ENCODE results near the gene PLEKHD1. TPM values are rescaled to one million over a fixed set of nuclear protein-coding genes. Genes with fewer than 3 reads are reported as not detected.
A peak's percentile ranks its signal among the peaks of the same experiment; 100 is the strongest.

The PLEKHD1 gene
- total RNA-seq, 1 experiment from 2014 or later = not detected

DNA sequence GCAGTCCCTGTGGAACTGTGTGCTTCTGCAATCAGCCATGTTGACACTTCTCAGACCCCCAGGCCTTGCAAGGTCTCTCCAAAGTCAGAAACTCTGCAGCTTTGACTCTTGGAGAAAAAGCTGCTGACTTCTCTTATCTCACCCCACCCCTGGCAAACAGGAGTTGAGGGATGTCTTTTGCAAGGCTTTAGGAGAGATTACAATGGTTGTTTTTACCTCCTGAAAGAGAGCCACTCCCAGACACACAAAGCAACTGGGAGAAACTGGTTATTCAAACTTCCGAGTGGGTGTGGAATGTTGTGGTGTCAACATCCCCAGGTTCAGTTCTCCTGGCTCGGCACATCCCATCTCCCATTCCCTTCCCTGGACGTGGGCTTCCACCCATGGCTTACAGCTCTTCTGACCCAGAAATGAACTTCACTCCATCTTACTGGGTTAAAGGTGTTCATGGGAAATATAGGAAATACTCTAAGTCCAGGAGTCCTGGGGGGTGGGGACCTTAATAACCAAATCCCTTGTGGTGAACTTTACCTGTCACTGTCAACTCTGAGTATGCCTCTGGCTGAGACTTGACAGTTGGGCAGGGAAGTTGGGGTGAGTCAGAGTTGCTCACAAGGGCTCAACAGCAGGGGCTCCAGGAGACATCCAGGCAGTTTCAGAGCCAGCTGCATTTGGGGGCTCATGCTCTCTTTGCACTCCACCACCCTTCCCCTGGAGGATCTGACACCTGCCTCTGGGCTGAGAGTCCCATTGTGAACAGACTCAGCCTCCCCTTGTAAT, 48.2 kb downstream of the PLEKHD1 start:
- DNase-seq (ENCODE audit: low read depth, low spot score) = no peak
- in situ Hi-C loops (cut with HindIII; ENCODE audit: low pct_unique_long_range_greater_than_20kb, low sequenced_read_pairs) = no loop called here

DNA sequence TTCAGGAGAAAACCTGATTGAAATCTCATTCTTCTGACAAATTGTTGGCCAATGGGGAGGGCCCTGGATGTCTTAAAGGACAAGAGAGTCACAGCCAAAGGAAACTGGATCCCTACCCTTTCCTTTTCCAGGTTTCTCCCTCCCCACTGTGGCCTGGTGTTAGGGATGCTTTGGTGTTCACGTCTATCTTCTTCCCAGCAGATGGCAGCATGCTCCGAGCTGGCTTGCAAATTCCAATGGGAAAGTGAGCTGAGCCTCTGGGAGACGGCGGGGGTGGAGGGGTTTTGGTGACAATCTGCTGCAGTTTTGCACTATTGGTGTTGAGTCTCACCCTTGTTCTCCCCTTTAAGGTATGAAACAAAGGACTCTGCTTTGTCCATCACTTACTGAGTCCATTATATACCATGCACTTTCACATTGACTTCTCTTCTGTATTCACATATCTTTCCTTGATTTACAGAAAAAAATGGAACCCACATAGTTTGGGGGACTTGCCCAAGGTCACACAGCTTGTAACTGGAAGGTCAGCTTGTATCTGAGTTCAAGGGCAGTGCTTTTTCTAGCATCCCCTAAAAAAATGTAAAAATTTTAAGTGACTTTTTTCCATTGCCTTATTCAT, 50.8 kb downstream of the PLEKHD1 start:
- in situ Hi-C loops (cut with HindIII; ENCODE audit: low pct_unique_long_range_greater_than_20kb, low sequenced_read_pairs) = no loop called here
- peak; percentile 77 for DNase-seq (ENCODE audit: low read depth, low spot score)

DNA sequence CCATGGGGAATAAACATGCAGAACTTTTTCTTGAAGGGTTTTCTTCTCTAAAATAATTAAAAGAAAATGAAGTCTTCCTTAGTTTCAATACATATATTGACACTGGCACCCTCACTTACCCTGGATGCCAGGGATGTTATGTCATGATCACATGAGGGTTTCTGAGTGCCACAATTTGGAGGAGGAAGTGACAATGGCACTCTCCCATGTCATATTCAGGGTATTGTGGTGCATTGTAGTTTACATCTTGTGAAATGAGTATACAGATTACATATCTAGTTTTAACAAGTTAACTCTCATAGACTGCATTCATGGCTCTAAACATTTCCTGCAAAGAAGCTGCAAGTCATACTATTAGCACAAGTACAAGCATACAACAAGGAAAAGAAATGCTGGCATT, 52.4 kb downstream of the PLEKHD1 start:
- no peak for DNase-seq (ENCODE audit: low read depth, low spot score)
- in situ Hi-C loops (cut with HindIII; ENCODE audit: low pct_unique_long_range_greater_than_20kb, low sequenced_read_pairs) = no loop called here

DNA sequence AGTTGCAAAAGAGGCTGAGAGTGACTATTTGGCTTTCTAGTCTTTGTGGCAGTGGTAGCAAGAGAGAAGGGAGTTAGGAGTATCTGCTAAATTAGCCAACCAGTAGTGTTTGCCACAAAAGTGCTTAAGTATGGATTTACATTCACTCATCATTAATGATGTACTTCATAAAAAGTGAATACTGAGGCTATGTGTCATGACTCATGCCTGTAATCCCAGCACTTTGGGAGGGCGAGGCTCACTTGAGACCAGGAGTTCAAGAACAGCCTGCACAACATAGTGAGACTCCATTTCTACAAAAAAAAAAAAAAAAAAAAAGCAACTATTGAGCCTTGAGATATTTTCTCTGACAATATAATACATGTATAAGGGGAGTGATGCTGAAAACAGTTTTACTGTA, 53.4 kb downstream of the PLEKHD1 start:
- no peak for DNase-seq (ENCODE audit: low read depth, low spot score)
- in situ Hi-C loops (cut with HindIII; ENCODE audit: low pct_unique_long_range_greater_than_20kb, low sequenced_read_pairs) = no loop called here

DNA sequence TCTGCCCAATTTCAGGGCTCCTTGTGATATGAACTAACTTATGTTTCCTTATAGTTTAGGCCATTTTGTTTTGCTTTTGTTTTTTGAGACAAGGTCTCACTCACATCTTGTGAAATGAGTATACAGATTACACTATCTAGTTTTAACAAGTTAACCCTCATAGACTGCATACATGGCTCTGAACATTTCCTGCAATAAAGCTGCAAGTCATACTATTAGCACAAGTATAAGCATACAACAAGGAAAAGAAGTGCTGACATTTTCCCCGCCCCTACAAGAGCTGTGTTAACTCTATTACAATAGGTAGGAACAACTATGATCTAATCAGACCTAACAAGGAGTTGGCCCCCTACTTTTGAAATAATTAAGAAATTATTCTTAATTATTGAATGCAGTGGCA, 54.2 kb downstream of the PLEKHD1 start:
- in situ Hi-C loops (cut with HindIII; ENCODE audit: low pct_unique_long_range_greater_than_20kb, low sequenced_read_pairs) = no loop called here
- no peak for DNase-seq (ENCODE audit: low read depth, low spot score)

DNA sequence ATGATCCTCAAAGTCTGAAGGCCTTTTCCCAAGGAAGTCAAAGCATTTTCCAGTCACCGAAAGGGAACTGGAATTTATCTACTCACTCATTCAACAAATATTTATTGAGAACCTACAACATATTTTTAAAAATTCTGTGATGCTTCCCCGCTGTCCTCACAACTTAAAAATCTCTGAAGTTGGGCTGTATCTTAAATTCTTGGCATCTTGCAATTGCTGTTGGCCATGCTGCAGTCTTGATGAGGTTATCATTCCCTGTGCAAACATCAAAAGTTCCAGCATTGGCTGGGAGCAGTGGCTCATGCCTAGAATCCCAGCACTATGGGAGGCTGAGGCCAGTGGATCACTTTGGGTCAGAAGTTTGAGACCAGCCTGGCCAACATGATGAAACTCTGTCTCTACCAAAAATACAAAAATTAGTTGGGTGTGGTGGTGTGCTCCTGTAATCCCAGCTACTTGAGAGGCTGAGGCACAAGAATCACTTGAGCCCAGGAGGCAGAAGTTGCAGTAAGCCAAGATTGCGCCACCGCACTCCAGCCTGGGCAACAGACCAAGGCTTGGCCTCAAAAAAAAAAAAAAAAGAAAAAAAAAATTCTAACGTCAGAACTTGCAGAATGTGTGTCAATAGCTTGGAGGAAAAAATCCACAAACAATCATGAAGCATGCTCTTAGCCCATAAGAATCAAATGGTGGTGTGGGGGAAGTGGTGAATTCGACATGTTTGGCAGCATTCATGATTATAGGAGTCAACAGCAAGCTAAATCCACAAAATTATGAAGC, 55.3 kb downstream of the PLEKHD1 start:
- in situ Hi-C loops (cut with HindIII; ENCODE audit: low pct_unique_long_range_greater_than_20kb, low sequenced_read_pairs) = no loop called here
- DNase-seq (ENCODE audit: low read depth, low spot score) = peak; percentile 4

DNA sequence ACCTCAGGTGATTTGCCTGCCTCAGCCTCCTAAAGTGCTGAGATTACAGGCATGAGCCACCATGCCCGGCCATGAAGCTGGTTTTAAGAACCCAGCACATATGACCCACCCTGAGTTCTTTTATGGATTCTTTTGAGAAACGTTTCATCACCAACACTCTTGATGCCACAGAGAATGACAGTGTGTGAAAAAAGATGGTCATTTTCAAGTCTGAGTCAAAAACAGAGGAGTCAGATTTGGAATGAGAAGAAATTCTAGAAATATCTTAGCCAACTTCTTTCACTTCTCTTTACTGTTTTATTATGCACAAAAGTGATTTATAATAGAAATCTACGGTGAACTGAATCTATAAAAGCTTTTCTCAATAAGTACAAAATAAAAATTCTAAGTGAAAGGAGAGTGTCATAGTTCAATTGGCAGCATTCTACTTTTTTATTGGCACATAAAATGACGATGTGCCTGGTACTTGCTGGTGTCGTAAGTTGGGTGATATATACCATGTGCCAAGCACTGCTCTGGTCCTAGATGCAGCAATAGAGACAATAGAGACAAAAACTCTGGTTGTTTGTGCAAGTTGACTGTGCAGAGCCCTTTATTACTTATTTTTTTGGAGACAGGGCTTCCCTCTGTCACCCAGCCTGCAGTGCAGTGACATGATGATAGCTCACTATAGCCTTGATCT, 56.3 kb downstream of the PLEKHD1 start:
- no peak for DNase-seq (ENCODE audit: low read depth, low spot score)
- in situ Hi-C loops (cut with HindIII; ENCODE audit: low pct_unique_long_range_greater_than_20kb, low sequenced_read_pairs) = no loop called here

DNA sequence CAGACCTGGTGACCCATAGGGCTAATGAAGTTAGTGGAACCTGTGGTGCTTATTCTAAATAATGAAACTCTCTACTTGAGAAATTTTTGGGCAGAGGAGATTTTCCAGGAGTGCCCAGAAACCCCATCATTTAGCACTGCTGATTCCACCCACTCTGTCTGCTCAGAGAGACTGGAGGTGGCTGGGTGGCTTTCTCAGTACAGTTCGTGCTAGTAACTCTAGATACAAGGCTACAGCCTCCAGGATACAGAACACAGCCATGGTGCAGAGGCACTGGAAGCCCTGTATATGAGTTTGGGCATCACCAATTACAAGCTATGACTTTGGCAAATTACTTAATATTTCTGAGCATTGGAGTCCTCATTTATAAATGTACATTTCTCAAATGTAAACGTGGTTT, 57.8 kb downstream of the PLEKHD1 start:
- in situ Hi-C loops (cut with HindIII; ENCODE audit: low pct_unique_long_range_greater_than_20kb, low sequenced_read_pairs) = no loop called here
- no peak for DNase-seq (ENCODE audit: low read depth, low spot score)

DNA sequence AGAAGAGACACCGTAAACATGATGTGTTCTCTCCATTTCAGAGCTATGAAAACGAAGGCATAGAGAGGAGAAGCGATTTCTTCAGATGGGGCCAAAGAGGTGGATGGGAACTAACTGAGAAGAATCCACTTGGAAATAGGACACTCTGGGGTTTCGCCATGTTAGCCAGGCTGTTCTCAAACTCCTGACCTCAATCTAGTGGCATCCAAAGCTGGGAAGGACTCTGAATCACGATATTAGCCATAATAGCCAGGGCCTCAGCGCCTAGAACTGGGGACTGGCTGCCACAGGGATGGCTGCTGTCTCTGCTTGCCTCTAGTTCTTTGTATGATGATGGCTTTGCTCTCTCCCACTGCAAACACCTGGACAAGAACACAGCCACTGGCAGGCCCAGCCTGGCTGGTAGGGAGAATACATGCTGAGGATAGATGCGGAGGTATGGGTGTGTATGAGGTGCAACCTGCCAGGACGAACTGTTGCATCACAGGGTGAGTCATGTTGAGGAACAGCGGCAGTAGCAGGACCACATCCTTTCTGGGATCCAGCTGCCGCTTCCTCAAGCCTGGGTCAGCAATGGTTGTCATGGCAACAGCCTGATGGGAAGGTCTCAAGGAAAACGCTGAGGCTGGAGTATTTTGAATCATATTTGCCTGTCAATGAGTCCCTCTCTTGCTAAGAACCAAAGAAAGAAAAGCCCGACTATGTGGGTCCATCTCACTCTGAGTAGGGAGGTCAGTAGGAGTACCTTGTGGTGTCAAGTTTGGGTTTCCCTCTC, 59.0 kb downstream of the PLEKHD1 start:
- no peak for DNase-seq (ENCODE audit: low read depth, low spot score)
- in situ Hi-C loops (cut with HindIII; ENCODE audit: low pct_unique_long_range_greater_than_20kb, low sequenced_read_pairs) = no loop called here

DNA sequence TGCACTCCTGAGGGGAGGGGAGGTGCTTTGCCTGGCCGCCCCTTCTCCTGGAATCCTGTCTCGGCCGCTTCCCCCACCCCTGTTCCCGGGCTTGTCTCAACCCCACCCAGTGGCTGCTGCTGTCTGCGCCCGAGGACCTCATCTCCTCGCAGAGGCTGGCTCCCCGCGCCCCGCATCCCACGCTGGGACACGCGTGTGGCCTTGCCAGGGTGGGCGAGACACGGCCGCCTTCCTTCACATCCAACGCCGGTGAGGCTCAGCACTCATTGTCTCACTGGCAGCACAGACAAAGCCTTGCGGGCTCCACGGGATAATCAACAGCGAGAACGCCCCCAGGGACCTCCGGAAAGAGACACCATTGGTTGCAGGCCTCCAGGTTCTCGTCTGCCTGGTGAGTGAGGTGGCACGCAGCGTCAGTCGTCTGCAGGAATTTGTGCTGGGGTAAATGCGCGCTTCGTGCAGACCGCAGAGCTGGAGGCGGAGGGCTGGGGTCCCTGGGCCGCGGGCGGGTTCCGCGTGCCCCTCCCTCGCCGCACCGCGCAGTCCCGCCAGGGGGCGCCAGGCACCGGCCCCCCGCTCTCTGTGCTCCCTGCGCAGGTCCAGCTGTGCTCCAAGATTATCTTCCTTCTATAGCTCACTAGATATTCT, 63.3 kb downstream of the PLEKHD1 start:
- in situ Hi-C loops (cut with HindIII; ENCODE audit: low pct_unique_long_range_greater_than_20kb, low sequenced_read_pairs) = no loop called here
- no peak for DNase-seq (ENCODE audit: low read depth, low spot score)

DNA sequence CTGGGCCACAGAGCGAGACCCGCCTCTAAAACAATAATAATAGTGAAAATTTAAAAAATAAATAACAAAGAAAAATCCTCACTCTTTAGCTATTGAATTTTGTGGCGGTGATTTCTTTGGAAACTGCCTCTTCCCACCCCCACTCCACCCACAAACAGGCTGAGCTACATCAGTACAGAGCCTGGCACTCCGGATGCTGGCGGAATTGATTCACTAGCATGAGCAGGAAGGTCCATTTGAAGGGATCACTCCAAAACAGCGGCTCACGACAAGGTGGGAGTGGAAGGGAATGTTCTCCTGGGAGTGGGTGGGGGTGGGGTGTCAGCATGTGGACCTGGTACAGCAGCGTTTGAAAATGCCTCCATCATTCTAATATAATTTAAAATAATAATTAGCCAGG, 64.0 kb downstream of the PLEKHD1 start:
- no peak for DNase-seq (ENCODE audit: low read depth, low spot score)
- in situ Hi-C loops (cut with HindIII; ENCODE audit: low pct_unique_long_range_greater_than_20kb, low sequenced_read_pairs) = no loop called here

DNA sequence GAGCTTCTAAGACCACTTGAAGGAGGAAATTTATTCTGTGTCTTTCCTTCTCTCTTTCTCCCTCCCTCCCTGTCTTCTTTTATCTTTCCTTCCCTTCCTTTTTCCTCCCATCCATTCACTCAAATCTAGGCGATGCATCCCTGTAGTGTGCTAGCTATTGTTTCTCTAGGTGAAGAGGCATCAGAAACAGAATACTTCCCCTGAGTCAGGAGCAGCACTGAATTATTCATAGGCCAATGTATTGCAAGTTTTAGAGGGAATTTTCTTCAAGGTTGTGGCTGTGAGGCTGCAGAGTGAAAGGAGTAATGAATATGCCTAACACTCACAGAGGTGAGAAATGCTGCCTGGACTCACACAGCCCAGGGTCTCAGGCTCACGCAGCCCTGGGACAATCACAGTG, 67.0 kb downstream of the PLEKHD1 start:
- in situ Hi-C loops (cut with HindIII; ENCODE audit: low pct_unique_long_range_greater_than_20kb, low sequenced_read_pairs) = no loop called here
- no peak for DNase-seq (ENCODE audit: low read depth, low spot score)

DNA sequence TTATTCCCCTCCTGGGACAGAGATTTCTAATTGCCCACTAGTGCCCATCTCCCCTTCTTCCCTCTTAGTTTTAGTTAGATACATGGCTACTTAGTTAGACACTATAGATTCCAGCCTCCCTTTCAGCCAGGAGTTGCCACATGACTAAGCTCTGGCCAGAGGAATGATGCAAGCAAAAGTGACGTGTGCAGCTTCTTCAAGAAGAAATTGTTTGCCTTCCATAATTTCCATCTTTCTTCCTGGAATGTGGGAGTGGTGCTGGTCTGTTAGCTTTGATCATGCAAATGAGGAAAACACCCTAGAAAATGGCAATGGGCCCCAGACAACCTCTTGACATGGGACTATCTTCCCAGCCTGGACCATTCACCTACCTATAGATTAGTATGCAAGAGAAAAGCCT, 68.7 kb downstream of the PLEKHD1 start:
- peak; percentile 28 for DNase-seq (ENCODE audit: low read depth, low spot score)
- in situ Hi-C loops (cut with HindIII; ENCODE audit: low pct_unique_long_range_greater_than_20kb, low sequenced_read_pairs) = no loop called here

DNA sequence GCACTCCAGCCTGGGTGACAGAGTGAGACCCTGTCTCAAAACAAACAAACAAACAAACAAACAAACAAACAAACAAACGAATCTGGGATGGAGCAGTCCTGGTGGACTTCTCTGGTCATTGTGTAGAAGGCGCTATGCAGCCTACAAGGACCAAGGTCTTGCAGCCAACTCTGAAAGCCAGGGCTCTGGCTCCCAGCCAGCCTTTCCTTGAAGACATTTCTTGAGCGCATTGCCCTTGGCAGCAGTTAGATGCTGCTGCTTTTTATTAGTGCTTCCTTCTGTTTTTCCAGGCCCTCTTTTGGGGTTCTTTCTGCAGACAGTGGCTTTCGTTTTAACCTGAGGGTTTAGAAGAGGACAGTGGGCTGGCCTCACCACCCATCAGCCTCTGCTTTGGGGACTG, 70.0 kb downstream of the PLEKHD1 start:
- in situ Hi-C loops (cut with HindIII; ENCODE audit: low pct_unique_long_range_greater_than_20kb, low sequenced_read_pairs) = no loop called here

DNA sequence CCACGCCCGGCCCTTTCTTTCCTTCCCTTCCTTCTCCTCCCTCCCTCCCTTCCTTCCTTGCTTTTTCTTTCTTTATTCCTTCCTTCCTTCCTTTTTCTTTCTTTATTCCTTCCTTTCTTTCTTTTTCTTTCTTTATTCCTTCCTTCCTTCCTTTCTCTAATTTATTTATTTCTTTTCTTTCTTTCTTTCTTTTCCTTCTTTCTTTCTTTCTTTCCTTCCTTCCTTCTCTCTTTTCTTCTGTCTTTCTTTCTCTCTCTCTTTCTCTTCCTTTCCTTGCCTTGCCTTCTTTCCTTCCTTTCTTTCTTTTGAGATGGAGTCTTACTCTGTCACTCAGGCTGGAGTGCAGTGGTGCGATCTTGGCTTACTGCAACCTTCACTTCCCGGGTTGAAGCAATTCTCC, 74.2 kb downstream of the PLEKHD1 start:
- DNase-seq (ENCODE audit: low read depth, low spot score) = no peak
- in situ Hi-C loops (cut with HindIII; ENCODE audit: low pct_unique_long_range_greater_than_20kb, low sequenced_read_pairs) = no loop called here

More for the DNA sequence above, 70.0 kb downstream of the PLEKHD1 start:
- DNase-seq (ENCODE audit: low read depth, low spot score) = no peak

DNA sequence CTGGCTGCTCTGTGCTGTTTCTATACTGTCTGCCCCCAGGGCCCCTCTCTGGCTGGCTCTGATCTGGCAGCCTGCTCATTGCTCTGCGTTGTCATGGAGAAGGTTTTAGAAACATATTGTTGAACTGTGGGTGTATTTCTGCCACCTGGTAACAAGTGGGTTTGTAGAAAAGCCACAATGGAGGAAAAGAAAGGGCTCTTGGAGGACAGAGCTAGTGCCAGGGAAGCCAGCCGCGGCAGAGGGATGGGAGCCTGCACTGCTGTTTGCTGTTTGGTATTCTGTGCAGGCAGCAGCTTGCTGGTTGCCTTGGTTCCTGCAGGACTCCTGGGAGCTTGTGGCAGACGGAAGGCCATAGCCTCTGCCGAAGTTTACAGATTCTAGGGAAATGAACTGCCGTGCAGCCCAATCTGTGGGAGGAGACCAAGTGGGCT, 75.1 kb downstream of the PLEKHD1 start:
- in situ Hi-C loops (cut with HindIII; ENCODE audit: low pct_unique_long_range_greater_than_20kb, low sequenced_read_pairs) = no loop called here
- DNase-seq (ENCODE audit: low read depth, low spot score) = no peak

DNA sequence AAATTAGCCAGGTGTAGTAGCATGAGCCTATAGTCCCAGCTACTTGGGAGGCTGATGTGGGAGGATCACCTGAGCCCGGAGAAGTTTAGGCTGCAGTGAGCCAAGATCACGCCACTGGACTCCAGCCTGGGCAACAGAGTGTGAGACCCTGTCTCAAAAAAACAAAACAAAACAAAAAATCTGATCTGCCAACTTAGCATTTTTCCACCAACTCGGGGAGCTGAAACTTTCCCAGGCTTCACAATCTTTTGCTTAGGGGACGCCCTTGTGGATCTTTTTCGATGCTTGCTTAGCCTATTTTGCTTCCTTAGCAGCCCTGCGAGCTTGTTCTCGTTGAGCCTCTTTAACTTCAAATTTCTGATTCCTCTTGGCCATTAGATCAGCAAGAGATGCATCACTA, 76.3 kb downstream of the PLEKHD1 start:
- DNase-seq (ENCODE audit: low read depth, low spot score) = no peak

More for the DNA sequence above, 76.3 kb downstream of the PLEKHD1 start:
- in situ Hi-C loops (cut with HindIII; ENCODE audit: low pct_unique_long_range_greater_than_20kb, low sequenced_read_pairs) = no loop called here
